Gastrocnemius medialis (tissue), 4 donors: ENCODE data around the gene WASL. TPM values are rescaled to one million over a fixed set of nuclear protein-coding genes. Genes with fewer than 3 reads are reported as not detected.
"Not testable (repeated sequence)": the region's sequence is repeated elsewhere in the genome, so short reads cannot be mapped to it uniquely, and the experiment has no call there.

Experiments
- ATAC-seq, 2 donors: fragments of 150-250 bp; one replicate each; pipeline ENCODE4 v1.9.1; 2016
- DNase-seq, 2 donors: peaks; one replicate each; pipeline ENCODE4 v3.0.0-alpha.2; 2019
- H3K27ac ChIP-seq, 4 donors: fragments of 200-600 bp; sonication (generic); 1 replicate in 1 of 4; 2 replicates in 3 of 4; pipeline ENCODE4 v1.5.1; 2016 to 2018; ENCODE audit warnings: mild to moderate bottlenecking in 2 of 4, moderate library complexity in 1 of 4
- H3K27me3 ChIP-seq, 3 donors: fragments of 200-600 bp; sonication (generic) in 2 of 3; 1 replicate in 1 of 3; 2 replicates in 2 of 3; pipeline versions ENCODE4 v1.5.1 to v1.6.0; 2016 to 2019; ENCODE audit warnings: mild to moderate bottlenecking in 1 of 3, moderate library complexity in 1 of 3
- H3K36me3 ChIP-seq, 2 donors: fragments of 200-600 bp; sonication (generic) in 1 of 2; one replicate each; pipeline ENCODE4 v1.5.1; 2017 to 2018
- H3K4me1 ChIP-seq, 2 donors: fragments of 200-600 bp; sonication (generic) in 1 of 2; one replicate each; pipeline ENCODE4 v1.5.1; 2016 to 2017; ENCODE audit warnings: mild to moderate bottlenecking in 2 of 2
- H3K4me3 ChIP-seq, 4 donors: fragments of 200-600 bp; sonication (generic) in 3 of 4; 1 replicate in 1 of 4; 2 replicates in 3 of 4; pipeline ENCODE4 v1.5.1; 2016 to 2019; ENCODE audit warnings: mild to moderate bottlenecking in 2 of 4
- H3K9me3 ChIP-seq, 3 donors: fragments of 200-600 bp; sonication (generic) in 2 of 3; 1 replicate in 1 of 3; 2 replicates in 2 of 3; pipeline ENCODE4 v1.5.1; 2016 to 2019
- CTCF ChIP-seq, 5 experiments: fragments of 450-650 bp in 3 of 5; fragments of 200-600 bp in 2 of 5; sonication (generic) in 2 of 5; IDR thresholded peaks in 4 of 5; conservative IDR thresholded peaks in 1 of 5; 1 replicate in 4 of 5; 2 replicates in 1 of 5; pipeline ENCODE4 v1.5.1; 2016 to 2019; ENCODE audit warnings: antibody characterized with exemption in 5 of 5, mild to moderate bottlenecking in 3 of 5, moderate library complexity in 3 of 5
- POLR2A ChIP-seq, 2 donors: fragments of 450-650 bp; IDR thresholded peaks; one replicate each; pipeline ENCODE4 v1.6.1; 2017; ENCODE audit warnings: antibody characterized with exemption in 2 of 2, mild to moderate bottlenecking in 2 of 2, moderate library complexity in 2 of 2
- in situ Hi-C, 4 donors: fragments of 200-750 bp; cut with MboI; loops; one replicate each; pipeline versions ENCODE4 v1.15.0 to v1.8.0; 2017; ENCODE audit warnings: low sequenced_read_pairs in 4 of 4
- intact Hi-C: fragments of 100-400 bp; cut with DNase I; formaldehyde crosslinking; loops from one replicate; pipeline ENCODE4 v1.15.1; 2023; ENCODE audit warnings: low total_unique reads
- total RNA-seq, 4 donors: library from RNA; depleted of rRNA; stranded (reverse); fragments of >200 nt; gene quantifications; one replicate each; pipeline versions ENCODE4 v1.1.0 to v1.2.3, GENCODE V29; 2016

The WASL gene
- total RNA-seq, 4 donors from 2014 or later, result 29.0 to 40.4 (median 33.0) TPM

GRCh38 chr7:123725586-123726171, 23.1 kb downstream of the WASL start:
- no peak for DNase-seq
- intact Hi-C loops (no loop called here), in situ Hi-C loops (loop anchor here in 1 of 4 donors (25.0 kb wide), 1 partner anchor 1212 kb away; the partner anchor contains the start of gene POT1)
- Histone ChIP-seq H3K27ac (no peak overlapping the region), H3K36me3 (no peaks in the 10 kb centered on the region), H3K4me1 (peaks cover 43 to 61% of the 10 kb centered on the region in 2 donors), H3K27me3 (no peaks in the 10 kb centered on the region), H3K9me3 (no peaks in the 10 kb centered on the region), H3K4me3 (no peak overlapping the region)
- TF ChIP-seq POLR2A (IDR thresholded peaks at IDR 0.05) (no peak), CTCF (IDR thresholded peaks at IDR 0.05 in 4 of 5, conservative IDR thresholded peaks at IDR 0.05 in 1 of 5) (no peak)
- ATAC-seq, result no peak

- H3K4me1 ChIP-seq, result peaks cover 50 to 68% of the 10 kb centered on the region in 2 donors
- H3K9me3 ChIP-seq, result no peaks in the 10 kb centered on the region
- ATAC-seq (no peak), DNase-seq (no peak)
- no peak for TF ChIP-seq CTCF (IDR thresholded peaks at IDR 0.05 in 4 of 5, conservative IDR thresholded peaks at IDR 0.05 in 1 of 5)
- no peak for TF ChIP-seq POLR2A (IDR thresholded peaks at IDR 0.05)
- intact Hi-C loops, result no loop called here
- no peak overlapping the region for H3K27ac ChIP-seq
- H3K36me3 ChIP-seq, result no peaks in the 10 kb centered on the region
- H3K4me3 ChIP-seq, result no peak overlapping the region
- no peaks in the 10 kb centered on the region for H3K27me3 ChIP-seq
- in situ Hi-C loops, result loop anchor here in 1 of 4 donors (25.0 kb wide), 1 partner anchor 1212 kb away; the partner anchor contains the start of gene POT1
These were observed 24.0 kb downstream of the WASL start for GRCh38 chr7:123724817-123725253.

- peaks cover 49 to 74% of the 10 kb centered on the region in 2 donors for H3K4me1 ChIP-seq
- H3K9me3 ChIP-seq, result no peaks in the 10 kb centered on the region
- H3K36me3 ChIP-seq, result no peaks in the 10 kb centered on the region
- no peak for ATAC-seq
- intact Hi-C loops (no loop called here), in situ Hi-C loops (no loop called here)
- H3K4me3 ChIP-seq, result no peak overlapping the region
- no peak for DNase-seq
- TF ChIP-seq POLR2A (IDR thresholded peaks at IDR 0.05), result no peak
- no peak for TF ChIP-seq CTCF (IDR thresholded peaks at IDR 0.05 in 4 of 5, conservative IDR thresholded peaks at IDR 0.05 in 1 of 5)
- no peak overlapping the region for H3K27ac ChIP-seq
- H3K27me3 ChIP-seq, result no peaks in the 10 kb centered on the region
These were observed 24.9 kb downstream of the WASL start for GRCh38 chr7:123723913-123724312.

- in situ Hi-C loops, intact Hi-C loops, H3K4me3 ChIP-seq, ATAC-seq, H3K27ac ChIP-seq, H3K36me3 ChIP-seq, H3K27me3 ChIP-seq, H3K9me3 ChIP-seq: not testable (repeated sequence)
- peak in 1 of 2 donors; percentile 42 for DNase-seq
- H3K4me1 ChIP-seq, result peaks cover 51 to 67% of the 10 kb centered on the region in 2 donors
These were observed 28.3 kb downstream of the WASL start for GRCh38 chr7:123720527-123720926.

- Histone ChIP-seq H3K4me1 (peaks cover 52 to 55% of the 10 kb centered on the region in 2 donors), H3K9me3 (no peaks in the 10 kb centered on the region), H3K36me3 (no peaks in the 10 kb centered on the region), H3K27ac (no peak overlapping the region), H3K4me3 (no peak overlapping the region), H3K27me3 (no peaks in the 10 kb centered on the region)
- in situ Hi-C loops (no loop called here), intact Hi-C loops (no loop called here)
- ATAC-seq (no peak), DNase-seq (no peak)
- no peak for TF ChIP-seq CTCF (IDR thresholded peaks at IDR 0.05 in 4 of 5, conservative IDR thresholded peaks at IDR 0.05 in 1 of 5)
- TF ChIP-seq POLR2A (IDR thresholded peaks at IDR 0.05), result no peak
These were observed 29.5 kb downstream of the WASL start for GRCh38 chr7:123719197-123719721.
